Breast epithelium (tissue), 4 donors: ENCODE measurements around the gene NUAK2. TPM values are rescaled to one million over a fixed set of nuclear protein-coding genes. Genes with fewer than 3 reads are reported as not detected.
"Not testable (repeated sequence)": the region's sequence is repeated elsewhere in the genome, so short reads cannot be mapped to it uniquely, and the experiment has no call there.

Source experiments
- DNase-seq, 2 donors: peaks; one replicate each; pipeline ENCODE4 v3.0.0-alpha.2; 2019; ENCODE audit warnings: low spot score in 2 of 2
- H3K27ac ChIP-seq, 2 donors: fragments of 200-600 bp; sonication (generic) in 1 of 2; one replicate each; pipeline ENCODE4 v1.5.1; 2016 to 2019; ENCODE audit warnings: mild to moderate bottlenecking in 1 of 2
- H3K27me3 ChIP-seq, 2 donors: fragments of 200-600 bp; sonication (generic) in 1 of 2; one replicate each; pipeline versions ENCODE4 v1.5.1 to v1.6.0; 2017 to 2019; ENCODE audit warnings: control low read depth in 1 of 2, mild to moderate bottlenecking in 1 of 2
- H3K36me3 ChIP-seq: fragments of 200-600 bp; one replicate; pipeline ENCODE4 v1.5.1; 2019
- H3K4me1 ChIP-seq, 2 donors: fragments of 200-600 bp; sonication (generic); one replicate each; pipeline ENCODE4 v1.5.1; 2016 to 2019; ENCODE audit warnings: control low read depth in 1 of 2
- H3K4me3 ChIP-seq, 3 donors: fragments of 200-600 bp; sonication (generic); 1 replicate in 2 of 3; 2 replicates in 1 of 3; pipeline ENCODE4 v1.5.1; 2016 to 2019; ENCODE audit warnings: mild to moderate bottlenecking in 3 of 3, moderate library complexity in 2 of 3
- H3K9me3 ChIP-seq, 2 donors: fragments of 200-600 bp; sonication (generic) in 1 of 2; one replicate each; pipeline ENCODE4 v1.5.1; 2016 to 2019; ENCODE audit warnings: control low read depth in 1 of 2
- POLR2A ChIP-seq: fragments of 450-650 bp; IDR thresholded peaks from one replicate; pipeline ENCODE4 v1.6.1; 2016; ENCODE audit warnings: antibody characterized with exemption, mild to moderate bottlenecking, moderate library complexity
- POLR2AphosphoS5 ChIP-seq, 3 donors: sonication (generic); formaldehyde crosslinking; IDR thresholded peaks; one replicate each; pipeline ENCODE4 v1.6.1; 2017; ENCODE audit warnings: antibody characterized with exemption in 3 of 3
- intact Hi-C: fragments of 100-400 bp; cut with DNase I; formaldehyde crosslinking; loops from one replicate; pipeline ENCODE4 v1.15.1; 2023; ENCODE audit warnings: low total_unique reads
- total RNA-seq, 3 donors: library from RNA; depleted of rRNA; stranded (reverse); fragments of >200 nt; gene quantifications; one replicate each; pipeline ENCODE4 v1.1.0, GENCODE V29; 2016
- TF ChIP-seq, protein P1 (sequence below), 3 donors: fragments of 450-650 bp; IDR thresholded peaks; one replicate each; pipeline ENCODE4 v1.5.1; 2016 to 2017; ENCODE audit warnings: antibody characterized with exemption in 3 of 3, mild to moderate bottlenecking in 3 of 3, moderate library complexity in 3 of 3

Gene NUAK2
- total RNA-seq = 1 to 10 TPM in 2 of 3 donors, under 1 TPM in 1; 0.98 to 2.2 (median 1.1) TPM

DNA sequence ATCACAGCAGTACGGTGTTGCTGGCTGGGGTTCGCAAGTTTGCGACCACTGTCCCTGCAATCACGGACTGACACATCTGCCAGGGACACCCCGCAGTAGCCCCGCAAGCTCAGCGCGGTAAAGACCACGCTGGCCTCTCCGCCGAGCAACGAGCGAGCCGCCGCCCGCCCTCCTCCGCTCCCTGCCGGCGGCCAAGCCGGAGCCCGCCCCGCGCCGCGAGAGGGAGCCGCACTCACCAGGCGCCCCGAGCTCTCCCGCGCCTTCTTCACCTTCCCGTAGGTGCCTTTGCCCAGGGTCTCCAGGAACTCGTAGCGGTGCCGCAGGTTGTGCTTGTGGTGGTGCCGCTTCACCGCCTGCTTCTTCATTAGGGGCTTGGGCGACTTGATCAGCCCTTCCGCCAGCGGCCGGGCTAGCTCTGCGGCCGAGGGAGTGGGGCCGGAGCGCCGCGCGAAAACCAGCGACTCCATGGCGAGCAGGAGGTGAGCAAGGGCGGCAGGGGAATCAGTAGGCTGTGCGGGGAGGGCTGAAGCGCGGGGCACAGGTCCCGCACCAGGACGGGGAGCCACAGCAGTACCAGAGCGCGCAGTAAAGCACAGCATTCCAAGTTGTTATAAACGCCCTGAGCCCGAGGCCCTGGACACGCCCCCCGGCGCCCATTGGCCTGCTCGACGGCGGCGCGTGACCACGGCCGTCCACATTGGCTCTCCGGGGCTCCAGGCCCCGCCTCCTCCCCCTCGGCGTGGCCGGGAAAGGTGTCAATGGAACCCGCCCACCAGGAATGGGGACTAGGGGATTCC is at the start of gene NUAK2:
Gene NUAK2, minus strand, starts transcription at position 584 of the 797 bp plus-strand sequence. Its CDS starts 117 bp downstream, at position 467.
- intact Hi-C loops = loop anchor here (5.0 kb wide), 1 partner anchor 49 kb away; no protein-coding TSS in a partner anchor
- TF ChIP-seq, protein P1, sequence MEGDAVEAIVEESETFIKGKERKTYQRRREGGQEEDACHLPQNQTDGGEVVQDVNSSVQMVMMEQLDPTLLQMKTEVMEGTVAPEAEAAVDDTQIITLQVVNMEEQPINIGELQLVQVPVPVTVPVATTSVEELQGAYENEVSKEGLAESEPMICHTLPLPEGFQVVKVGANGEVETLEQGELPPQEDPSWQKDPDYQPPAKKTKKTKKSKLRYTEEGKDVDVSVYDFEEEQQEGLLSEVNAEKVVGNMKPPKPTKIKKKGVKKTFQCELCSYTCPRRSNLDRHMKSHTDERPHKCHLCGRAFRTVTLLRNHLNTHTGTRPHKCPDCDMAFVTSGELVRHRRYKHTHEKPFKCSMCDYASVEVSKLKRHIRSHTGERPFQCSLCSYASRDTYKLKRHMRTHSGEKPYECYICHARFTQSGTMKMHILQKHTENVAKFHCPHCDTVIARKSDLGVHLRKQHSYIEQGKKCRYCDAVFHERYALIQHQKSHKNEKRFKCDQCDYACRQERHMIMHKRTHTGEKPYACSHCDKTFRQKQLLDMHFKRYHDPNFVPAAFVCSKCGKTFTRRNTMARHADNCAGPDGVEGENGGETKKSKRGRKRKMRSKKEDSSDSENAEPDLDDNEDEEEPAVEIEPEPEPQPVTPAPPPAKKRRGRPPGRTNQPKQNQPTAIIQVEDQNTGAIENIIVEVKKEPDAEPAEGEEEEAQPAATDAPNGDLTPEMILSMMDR (IDR thresholded peaks at IDR 0.05) = peak in 2 of 3 donors; percentile 10 to 20
- TF ChIP-seq POLR2A = peak; percentile 24
- peak in 1 of 3 donors; percentile 48 for TF ChIP-seq POLR2AphosphoS5 (IDR thresholded peaks at IDR 0.05)
- H3K9me3 ChIP-seq = no peaks in the 10 kb centered on the region
- H3K27me3 ChIP-seq = peaks cover 0 to 3% of the 10 kb centered on the region in 2 donors
- peaks cover 0 to 19% of the 10 kb centered on the region in 2 donors for H3K4me1 ChIP-seq
- H3K27ac ChIP-seq = peak within 1 kb of the TSS; percentile 69 to 73
- no peaks in the 10 kb centered on the region for H3K36me3 ChIP-seq
- H3K4me3 ChIP-seq = peak within 1 kb of the TSS; percentile 68 to 80 (median 72)
- DNase-seq = peak; percentile 79 to 83

DNA sequence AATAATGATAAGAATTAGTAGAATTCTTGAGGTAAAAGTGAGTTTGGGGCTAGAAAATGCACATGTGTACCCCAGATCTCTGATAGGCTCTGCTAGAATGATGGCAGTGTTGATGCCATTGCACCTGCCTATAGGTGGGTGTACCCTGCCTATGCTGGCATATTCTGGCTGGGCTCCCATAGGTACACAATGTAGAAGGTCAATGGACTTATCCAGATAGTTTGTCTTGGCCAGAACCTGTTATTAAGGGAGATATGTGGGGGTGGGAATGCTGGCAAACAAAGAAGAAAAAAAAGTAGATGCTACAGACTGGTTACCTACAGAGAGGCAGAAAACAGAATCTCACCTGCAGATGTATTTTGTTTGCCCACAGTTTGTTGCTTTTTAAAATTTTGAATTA is 49.2 kb upstream of the NUAK2 start:
- Histone ChIP-seq H3K4me3 (no peak overlapping the region), H3K9me3 (no peaks in the 10 kb centered on the region), H3K36me3 (no peaks in the 10 kb centered on the region), H3K4me1 (no peaks in the 10 kb centered on the region), H3K27me3 (no peaks in the 10 kb centered on the region), H3K27ac (no peak overlapping the region)
- no peak for DNase-seq
- TF ChIP-seq, protein P1 (IDR thresholded peaks at IDR 0.05) = no peak
- no peak for TF ChIP-seq POLR2A
- TF ChIP-seq POLR2AphosphoS5 (IDR thresholded peaks at IDR 0.05) = no peak
- intact Hi-C loops = no loop called here

DNA sequence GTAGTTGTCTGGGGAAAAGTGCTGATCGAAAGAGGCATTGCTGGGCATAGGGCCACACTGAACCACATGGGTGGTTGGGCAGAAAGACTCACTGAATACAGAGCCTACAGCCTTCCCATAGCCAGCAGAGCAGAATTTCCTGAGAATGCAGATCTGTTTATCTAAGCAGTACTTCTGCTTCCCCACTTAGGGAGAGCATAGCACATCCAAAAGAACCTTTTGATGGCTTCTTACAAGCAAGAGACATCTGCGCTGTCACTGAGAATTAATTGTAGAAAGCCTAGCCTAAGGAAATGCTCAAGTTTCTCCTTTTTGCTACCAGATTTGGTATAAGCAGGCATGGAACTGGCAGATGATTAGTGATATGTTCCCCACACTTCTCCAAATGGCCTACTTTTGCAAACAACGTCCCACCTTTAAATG is 48.2 kb upstream of the NUAK2 start:
- H3K9me3 ChIP-seq = no peaks in the 10 kb centered on the region
- H3K4me1 ChIP-seq = no peaks in the 10 kb centered on the region
- H3K4me3 ChIP-seq = no peak overlapping the region
- DNase-seq = no peak
- intact Hi-C loops = no loop called here
- H3K36me3 ChIP-seq = no peaks in the 10 kb centered on the region
- H3K27me3 ChIP-seq = no peaks in the 10 kb centered on the region
- no peak overlapping the region for H3K27ac ChIP-seq
- TF ChIP-seq POLR2AphosphoS5 (IDR thresholded peaks at IDR 0.05) (no peak), POLR2A (no peak)
- TF ChIP-seq, protein P1 (IDR thresholded peaks at IDR 0.05) = no peak

DNA sequence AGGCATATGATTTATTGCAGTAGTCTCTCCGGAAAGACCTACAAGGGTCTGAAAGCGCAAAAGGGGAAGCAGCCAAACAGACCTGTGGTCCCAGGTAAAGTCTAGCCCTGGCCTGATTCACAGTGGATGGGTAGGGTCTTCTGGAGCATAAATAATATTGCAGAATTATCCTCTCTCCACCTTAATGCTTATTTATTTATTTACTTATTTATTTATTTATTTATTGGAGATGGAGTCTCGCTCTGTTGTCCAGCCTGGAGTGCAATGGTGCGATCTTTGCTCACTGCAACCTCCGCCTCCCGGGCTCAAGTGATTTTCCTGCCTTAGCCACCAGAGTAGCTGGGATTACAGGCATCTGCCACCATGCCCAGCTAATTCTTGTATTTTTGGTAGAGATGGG is 46.9 kb upstream of the NUAK2 start:
- intact Hi-C loops = no loop called here
- H3K27me3 ChIP-seq = no peaks in the 10 kb centered on the region
- H3K27ac ChIP-seq = no peak overlapping the region
- no peaks in the 10 kb centered on the region for H3K4me1 ChIP-seq
- TF ChIP-seq POLR2A (no peak), POLR2AphosphoS5 (IDR thresholded peaks at IDR 0.05) (no peak)
- TF ChIP-seq, protein P1 (IDR thresholded peaks at IDR 0.05) = no peak
- DNase-seq = no peak
- H3K9me3 ChIP-seq = no peaks in the 10 kb centered on the region
- no peaks in the 10 kb centered on the region for H3K36me3 ChIP-seq
- no peak overlapping the region for H3K4me3 ChIP-seq

DNA sequence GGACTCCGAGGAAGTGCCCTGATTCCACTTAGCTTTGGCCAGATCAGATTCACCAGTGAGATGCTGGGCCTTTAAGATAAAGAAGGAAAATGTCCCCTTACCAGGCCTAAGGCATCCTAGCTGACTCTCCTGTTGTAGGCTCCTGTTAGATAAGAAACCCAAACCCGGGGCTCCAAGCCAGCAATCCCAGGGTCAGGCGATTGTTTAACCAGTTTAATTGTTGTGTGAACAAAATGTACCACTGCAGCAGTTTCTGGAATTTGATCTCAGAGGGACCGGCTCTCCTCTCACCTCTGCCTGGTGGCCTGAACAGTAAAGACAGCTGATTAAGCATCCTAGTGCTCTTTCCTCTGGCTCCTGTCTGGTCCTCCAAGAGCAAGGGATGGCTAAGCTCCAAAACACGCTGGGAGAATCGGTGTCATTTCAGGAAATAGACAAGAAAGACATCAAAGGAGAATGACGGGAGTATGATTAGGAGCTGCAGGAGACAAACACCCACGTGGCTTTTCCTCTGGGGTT is 44.5 kb upstream of the NUAK2 start:
- Histone ChIP-seq H3K4me1 (no peaks in the 10 kb centered on the region), H3K27me3 (no peaks in the 10 kb centered on the region), H3K27ac (no peak overlapping the region), H3K36me3 (no peaks in the 10 kb centered on the region), H3K4me3 (no peak overlapping the region), H3K9me3 (no peaks in the 10 kb centered on the region)
- no peak for TF ChIP-seq POLR2AphosphoS5 (IDR thresholded peaks at IDR 0.05)
- TF ChIP-seq, protein P1 (IDR thresholded peaks at IDR 0.05) = no peak
- no peak for TF ChIP-seq POLR2A
- no peak for DNase-seq
- intact Hi-C loops = no loop called here

DNA sequence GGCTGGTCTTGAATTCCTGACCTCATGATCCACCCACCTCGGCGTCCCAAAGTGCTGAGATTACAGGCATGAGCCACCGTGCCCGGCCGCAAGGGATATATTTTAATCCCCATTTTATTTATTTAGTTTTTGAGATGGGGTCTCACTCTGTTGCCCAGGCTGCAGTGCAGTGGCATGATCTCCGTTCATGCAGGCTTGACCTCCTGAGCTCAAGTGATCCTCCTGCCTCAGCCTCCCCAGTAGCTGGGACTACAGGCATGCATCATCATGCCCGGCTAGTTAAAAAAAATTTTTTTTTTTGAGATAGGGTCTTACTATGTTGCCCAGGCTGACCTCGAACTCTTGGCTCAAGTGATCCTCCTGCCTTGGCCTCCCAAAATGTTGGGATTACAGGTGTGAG is 43.5 kb upstream of the NUAK2 start:
- H3K4me1 ChIP-seq, H3K27me3 ChIP-seq, H3K4me3 ChIP-seq, H3K9me3 ChIP-seq, H3K27ac ChIP-seq, intact Hi-C loops, DNase-seq, H3K36me3 ChIP-seq: not testable (repeated sequence)
